ENCODE results near the gene NLRC5. TPM values are rescaled to one million over a fixed set of nuclear protein-coding genes. Genes with fewer than 3 reads are reported as not detected.

Gene NLRC5
- total and polyA plus RNA-seq, 7 experiments from 2014 or later = 76.0 to 615 (median 392) TPM

GRCh38 chr16:57009643-57010170 lies 20.4 kb downstream of the NLRC5 start:
- Histone ChIP-seq H3K4me3 (ENCODE audit: low read length) (no peak overlapping the region), H3K9me3 (ENCODE audit: control insufficient read depth in 2 of 3, low read length in 3 of 3) (no peaks in the 10 kb centered on the region), H3K27ac (ENCODE audit: low read depth, low read length) (peak overlapping the region; percentile 64), H3K4me1 (ENCODE audit: control insufficient read depth in 2 of 2, insufficient read depth in 2 of 2, low read length in 2 of 2) (peaks cover 75 to 84% of the 10 kb centered on the region in 2 donors), H3K27me3 (ENCODE audit: control insufficient read depth in 2 of 2, insufficient read depth in 2 of 2, low read length in 2 of 2) (no peaks in the 10 kb centered on the region), H3K36me3 (ENCODE audit: control insufficient read depth in 2 of 3, insufficient read depth in 3 of 3, low read length in 3 of 3) (peaks cover 0 to 6% (median 0%) of the 10 kb centered on the region in 3 experiments)
- Mint-ChIP-seq H3K9me3 (peaks cover 0 to 2% (median 0%) of the 10 kb centered on the region in 11 donors), H3K27ac (peak overlapping the region; percentile 71 to 97 (median 93)), H3K27me3 (no peaks in the 10 kb centered on the region), H3K4me1 (peaks cover 43 to 95% (median 82%) of the 10 kb centered on the region in 7 donors), H3K4me3 (peak overlapping the region; percentile 31 to 79 (median 60)), H3K36me3 (peaks cover 0 to 39% (median 22%) of the 10 kb centered on the region in 5 donors)
- DNase-seq = peak in 1 of 9 donors; percentile 41
- ChIA-PET CTCF (interaction anchor here (0.6 to 1.0 kb wide), 8 partner anchors 8 to 238 kb away, joined by 3 to 7 read pairs (median 3); no protein-coding TSS in a partner anchor), POLR2A (interaction anchor here (0.6 to 13.1 kb wide), 12 partner anchors 10 to 235 kb away, joined by 3 to 182 read pairs (median 4); partner anchors contain the start of gene NLRC5)
- peak; percentile 30 for ATAC-seq
- intact Hi-C loops (cut with micrococcal nuclease) = loop anchor here in 1 of 2 donors (1.0 kb wide), 1 partner anchor 8 kb away; no protein-coding TSS in a partner anchor

GRCh38 chr16:57012353-57012752 lies 23.0 kb downstream of the NLRC5 start:
- Histone ChIP-seq H3K27ac (ENCODE audit: low read depth, low read length) (peak overlapping the region; percentile 80), H3K4me3 (ENCODE audit: low read length) (no peak overlapping the region), H3K27me3 (ENCODE audit: control insufficient read depth in 2 of 2, insufficient read depth in 2 of 2, low read length in 2 of 2) (no peaks in the 10 kb centered on the region), H3K9me3 (ENCODE audit: control insufficient read depth in 2 of 3, low read length in 3 of 3) (no peaks in the 10 kb centered on the region), H3K36me3 (ENCODE audit: control insufficient read depth in 2 of 3, insufficient read depth in 3 of 3, low read length in 3 of 3) (peaks cover 4 to 9% (median 5%) of the 10 kb centered on the region in 3 experiments), H3K4me1 (ENCODE audit: control insufficient read depth in 2 of 2, insufficient read depth in 2 of 2, low read length in 2 of 2) (peaks cover 84 to 86% of the 10 kb centered on the region in 2 donors)
- Mint-ChIP-seq H3K36me3 (peaks cover 5 to 32% (median 25%) of the 10 kb centered on the region in 5 donors), H3K27me3 (no peaks in the 10 kb centered on the region), H3K4me1 (peaks cover 51 to 91% (median 78%) of the 10 kb centered on the region in 7 donors), H3K9me3 (peaks cover 0 to 2% (median 0%) of the 10 kb centered on the region in 11 donors), H3K27ac (peak overlapping the region; percentile 54 to 96 (median 91)), H3K4me3 (peak overlapping the region in 7 of 10 donors; percentile 1 to 70 (median 49))
- ChIA-PET POLR2A (interaction anchor here (0.9 to 13.1 kb wide), 4 partner anchors 15 to 46 kb away, joined by 4 to 182 read pairs (median 54); partner anchors contain the start of gene NLRC5), CTCF (no interaction called here)
- intact Hi-C loops (cut with micrococcal nuclease) = no loop called here
- no peak for ATAC-seq
- DNase-seq = no peak

GRCh38 chr16:57013229-57013628 lies 23.9 kb downstream of the NLRC5 start:
- peaks cover 12 to 17% (median 14%) of the 10 kb centered on the region in 3 experiments for H3K36me3 ChIP-seq (ENCODE audit: control insufficient read depth in 2 of 3, insufficient read depth in 3 of 3, low read length in 3 of 3)
- peaks cover 81 to 83% of the 10 kb centered on the region in 2 donors for H3K4me1 ChIP-seq (ENCODE audit: control insufficient read depth in 2 of 2, insufficient read depth in 2 of 2, low read length in 2 of 2)
- no peaks in the 10 kb centered on the region for H3K27me3 ChIP-seq (ENCODE audit: control insufficient read depth in 2 of 2, insufficient read depth in 2 of 2, low read length in 2 of 2)
- Mint-ChIP-seq H3K4me3 (peak overlapping the region in 9 of 10 donors; percentile 36 to 87 (median 72)), H3K4me1 (peaks cover 53 to 94% (median 82%) of the 10 kb centered on the region in 7 donors), H3K36me3 (peaks cover 10 to 41% (median 33%) of the 10 kb centered on the region in 5 donors), H3K9me3 (peaks cover 0 to 2% (median 0%) of the 10 kb centered on the region in 11 donors), H3K27me3 (no peaks in the 10 kb centered on the region), H3K27ac (peak overlapping the region; percentile 88 to 98 (median 94))
- peak overlapping the region; percentile 80 for H3K27ac ChIP-seq (ENCODE audit: low read depth, low read length)
- peak overlapping the region; percentile 24 for H3K4me3 ChIP-seq (ENCODE audit: low read length)
- intact Hi-C loops (cut with micrococcal nuclease) = no loop called here
- DNase-seq (no peak), ATAC-seq (no peak)
- H3K9me3 ChIP-seq (ENCODE audit: control insufficient read depth in 2 of 3, low read length in 3 of 3) = no peaks in the 10 kb centered on the region
- CTCF ChIA-PET = no interaction called here
- POLR2A ChIA-PET = interaction anchor here (0.6 to 13.1 kb wide), 7 partner anchors 9 to 32 kb away, joined by 3 to 182 read pairs (median 5); partner anchors contain the start of gene NLRC5

DNA sequence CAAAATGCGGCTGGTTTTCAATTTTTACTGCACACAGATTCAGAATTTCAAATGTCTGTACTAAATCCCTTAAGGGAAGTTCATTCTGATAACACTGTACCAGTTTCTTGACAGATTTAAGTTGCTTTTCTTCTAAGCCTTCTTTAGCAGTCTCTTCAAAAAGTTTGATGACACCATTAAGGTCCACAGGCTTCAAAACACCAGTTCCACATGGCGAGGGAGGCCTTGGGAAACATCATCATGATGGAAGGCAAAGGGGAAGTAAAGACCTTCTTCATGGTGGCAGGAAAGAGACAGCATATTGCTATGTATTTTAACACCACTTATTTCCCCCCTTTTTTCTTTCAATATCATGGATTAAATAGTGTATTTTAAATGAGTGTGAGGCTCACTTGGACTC lies 24.5 kb downstream of the NLRC5 start:
- H3K36me3 Mint-ChIP-seq = peaks cover 14 to 46% (median 38%) of the 10 kb centered on the region in 5 donors
- H3K27me3 ChIP-seq (ENCODE audit: control insufficient read depth in 2 of 2, insufficient read depth in 2 of 2, low read length in 2 of 2) = no peaks in the 10 kb centered on the region
- H3K4me1 Mint-ChIP-seq = peaks cover 57 to 93% (median 84%) of the 10 kb centered on the region in 7 donors
- H3K4me3 Mint-ChIP-seq = peak overlapping the region in 9 of 10 donors; percentile 51 to 87 (median 72)
- ATAC-seq (no peak), DNase-seq (no peak)
- peak overlapping the region; percentile 24 for H3K4me3 ChIP-seq (ENCODE audit: low read length)
- no peaks in the 10 kb centered on the region for H3K9me3 ChIP-seq (ENCODE audit: control insufficient read depth in 2 of 3, low read length in 3 of 3)
- no peaks in the 10 kb centered on the region for H3K27me3 Mint-ChIP-seq
- H3K36me3 ChIP-seq (ENCODE audit: control insufficient read depth in 2 of 3, insufficient read depth in 3 of 3, low read length in 3 of 3) = peaks cover 18 to 24% (median 21%) of the 10 kb centered on the region in 3 experiments
- H3K27ac ChIP-seq (ENCODE audit: low read depth, low read length) = peak overlapping the region; percentile 80
- H3K4me1 ChIP-seq (ENCODE audit: control insufficient read depth in 2 of 2, insufficient read depth in 2 of 2, low read length in 2 of 2) = peaks cover 75 to 83% of the 10 kb centered on the region in 2 donors
- ChIA-PET CTCF (no interaction called here), POLR2A (interaction anchor here (1.1 to 13.1 kb wide), 5 partner anchors 9 to 28 kb away, joined by 6 to 182 read pairs (median 14); partner anchors contain the start of gene NLRC5)
- intact Hi-C loops (cut with micrococcal nuclease) = loop anchor here (1.0 to 2.0 kb wide), 8 partner anchors 9 to 172 kb away; partner anchors contain the start of genes NLRC5 (in 2 of the 2), PSME3IP1 (in 1 of the 2) and RSPRY1 (in 1 of the 2)
- H3K27ac Mint-ChIP-seq = peak overlapping the region; percentile 88 to 98 (median 94)
- peaks cover 0 to 2% (median 0%) of the 10 kb centered on the region in 11 donors for H3K9me3 Mint-ChIP-seq

- H3K4me1 ChIP-seq (ENCODE audit: control insufficient read depth in 2 of 2, insufficient read depth in 2 of 2, low read length in 2 of 2) = peaks cover 61% of the 10 kb centered on the region in 2 donors
- ChIA-PET POLR2A (interaction anchor here (0.6 to 13.1 kb wide), 13 partner anchors 9 to 83 kb away, joined by 3 to 182 read pairs (median 5); partner anchors contain the start of gene NLRC5), CTCF (interaction anchor here (0.7 to 1.9 kb wide), 4 partner anchors 17 to 53 kb away, joined by 3 to 5 read pairs (median 4); partner anchors contain the start of gene NLRC5)
- H3K36me3 ChIP-seq (ENCODE audit: control insufficient read depth in 2 of 3, insufficient read depth in 3 of 3, low read length in 3 of 3) = peaks cover 30 to 45% (median 34%) of the 10 kb centered on the region in 3 experiments
- intact Hi-C loops (cut with micrococcal nuclease) = loop anchor here in 1 of 2 donors (1.0 kb wide), 1 partner anchor 25 kb away; no protein-coding TSS in a partner anchor
- Mint-ChIP-seq H3K4me1 (peaks cover 58 to 96% (median 86%) of the 10 kb centered on the region in 7 donors), H3K27ac (peak overlapping the region; percentile 88 to 99 (median 94)), H3K4me3 (peak overlapping the region; percentile 42 to 88 (median 71)), H3K27me3 (no peaks in the 10 kb centered on the region), H3K36me3 (peaks cover 21 to 60% (median 45%) of the 10 kb centered on the region in 5 donors), H3K9me3 (no peaks in the 10 kb centered on the region)
- H3K27ac ChIP-seq (ENCODE audit: low read depth, low read length) = peak overlapping the region; percentile 66
- ATAC-seq = no peak
- no peak overlapping the region for H3K4me3 ChIP-seq (ENCODE audit: low read length)
- no peaks in the 10 kb centered on the region for H3K9me3 ChIP-seq (ENCODE audit: control insufficient read depth in 2 of 3, low read length in 3 of 3)
- peak in 4 of 9 donors; percentile 38 to 46 (median 45) for DNase-seq
- no peaks in the 10 kb centered on the region for H3K27me3 ChIP-seq (ENCODE audit: control insufficient read depth in 2 of 2, insufficient read depth in 2 of 2, low read length in 2 of 2)
Observed at GRCh38 chr16:57016301-57016700, 26.9 kb downstream of the NLRC5 start.

GRCh38 chr16:57016831-57017230 lies 27.5 kb downstream of the NLRC5 start:
- Histone ChIP-seq H3K27ac (ENCODE audit: low read depth, low read length) (peak overlapping the region; percentile 66), H3K36me3 (ENCODE audit: control insufficient read depth in 2 of 3, insufficient read depth in 3 of 3, low read length in 3 of 3) (peaks cover 34 to 50% (median 35%) of the 10 kb centered on the region in 3 experiments), H3K4me3 (ENCODE audit: low read length) (no peak overlapping the region), H3K4me1 (ENCODE audit: control insufficient read depth in 2 of 2, insufficient read depth in 2 of 2, low read length in 2 of 2) (peaks cover 60 to 63% of the 10 kb centered on the region in 2 donors), H3K27me3 (ENCODE audit: control insufficient read depth in 2 of 2, insufficient read depth in 2 of 2, low read length in 2 of 2) (no peaks in the 10 kb centered on the region), H3K9me3 (ENCODE audit: control insufficient read depth in 2 of 3, low read length in 3 of 3) (no peaks in the 10 kb centered on the region)
- Mint-ChIP-seq H3K27me3 (no peaks in the 10 kb centered on the region), H3K4me1 (peaks cover 63 to 96% (median 86%) of the 10 kb centered on the region in 7 donors), H3K27ac (peak overlapping the region; percentile 88 to 99 (median 94)), H3K4me3 (peak overlapping the region in 9 of 10 donors; percentile 20 to 88 (median 77)), H3K9me3 (no peaks in the 10 kb centered on the region), H3K36me3 (peaks cover 23 to 64% (median 51%) of the 10 kb centered on the region in 5 donors)
- POLR2A ChIA-PET = interaction anchor here (0.6 to 13.1 kb wide), 12 partner anchors 8 to 83 kb away, joined by 3 to 182 read pairs (median 6); partner anchors contain the start of gene NLRC5
- DNase-seq (no peak), ATAC-seq (no peak)
- CTCF ChIA-PET = interaction anchor here (0.9 to 1.9 kb wide), 3 partner anchors 18 to 53 kb away, joined by 3 to 5 read pairs (median 4); no protein-coding TSS in a partner anchor
- intact Hi-C loops (cut with micrococcal nuclease) = loop anchor here in 1 of 2 donors (1.0 kb wide), 1 partner anchor 24 kb away; no protein-coding TSS in a partner anchor
